ENCODE results near the gene MAGOH. TPM values are rescaled to one million over a fixed set of nuclear protein-coding genes. Genes with fewer than 3 reads are reported as not detected.

The MAGOH gene
- polyA plus RNA-seq, 3 donors: 74.4 to 91.3 (median 90.1) TPM

DNA sequence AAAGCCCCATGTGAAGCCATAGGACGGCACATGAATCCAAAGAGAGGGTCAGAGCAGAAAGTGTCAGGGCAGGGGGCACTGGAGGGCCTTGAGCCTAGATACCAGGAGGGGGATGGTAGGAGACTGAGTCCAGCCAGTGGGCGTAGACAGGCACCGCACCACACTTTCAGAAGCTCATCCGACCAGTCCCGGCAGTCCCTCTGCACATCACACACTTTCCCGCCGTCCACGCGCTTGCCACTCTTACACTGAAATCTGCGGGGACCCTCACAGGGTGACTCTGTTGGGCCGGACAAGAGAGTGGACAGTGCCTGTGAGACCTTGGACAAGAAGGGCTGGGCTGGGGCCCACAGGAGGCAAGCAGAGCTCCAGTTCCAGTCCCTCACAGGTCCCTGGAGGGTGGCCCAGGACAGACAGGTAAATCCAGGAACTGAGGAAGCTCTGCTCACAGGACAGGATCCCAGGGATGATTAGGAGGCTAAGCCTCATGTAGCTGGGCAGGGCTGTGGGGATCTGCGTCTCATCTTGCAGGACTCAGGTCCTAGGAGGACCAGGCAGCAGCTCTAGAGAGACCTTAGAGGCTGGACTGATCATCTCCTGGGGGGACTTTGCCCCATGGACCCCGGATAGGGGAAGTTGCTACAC, 36.3 kb upstream of the MAGOH start:
- DNase-seq: no peak

GRCh38 chr1:53274026-53274425, 35.7 kb upstream of the MAGOH start:
- no peak for DNase-seq

GRCh38 chr1:53273526-53273925, 35.2 kb upstream of the MAGOH start:
- no peak for DNase-seq

GRCh38 chr1:53272349-53272748, 34.0 kb upstream of the MAGOH start:
- DNase-seq: no peak

DNA sequence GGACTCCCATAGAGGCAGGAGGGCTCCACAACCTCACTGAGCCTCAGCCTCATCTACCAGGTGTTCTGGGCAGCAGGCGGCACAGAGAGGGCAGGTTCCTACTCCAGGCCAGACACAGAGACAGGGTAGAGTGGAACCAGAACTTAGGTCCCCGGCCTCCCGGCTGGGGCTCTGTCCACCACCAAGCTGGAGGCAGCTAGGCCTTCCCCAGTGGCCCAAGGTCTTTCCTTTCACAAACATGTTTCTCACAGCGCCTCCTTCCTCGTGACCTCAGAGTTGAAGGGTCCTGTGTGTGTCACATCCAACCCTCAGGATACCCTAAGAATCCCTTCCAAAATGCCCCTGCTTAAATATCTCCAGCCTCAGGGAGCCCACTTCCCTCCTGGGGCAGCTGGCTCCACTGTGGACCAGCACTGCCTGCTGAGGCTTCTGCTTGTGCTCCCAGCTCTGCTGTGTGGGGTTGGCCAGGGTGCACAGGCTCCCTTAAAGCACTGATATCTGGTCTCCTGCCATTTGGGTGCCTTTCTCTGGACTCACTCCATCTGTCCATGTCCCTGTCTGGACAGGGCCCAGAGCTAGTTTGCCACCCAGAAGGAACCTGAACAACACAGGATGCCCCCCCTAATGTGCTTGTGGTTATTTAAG, 33.2 kb upstream of the MAGOH start:
- DNase-seq: no peak

DNA sequence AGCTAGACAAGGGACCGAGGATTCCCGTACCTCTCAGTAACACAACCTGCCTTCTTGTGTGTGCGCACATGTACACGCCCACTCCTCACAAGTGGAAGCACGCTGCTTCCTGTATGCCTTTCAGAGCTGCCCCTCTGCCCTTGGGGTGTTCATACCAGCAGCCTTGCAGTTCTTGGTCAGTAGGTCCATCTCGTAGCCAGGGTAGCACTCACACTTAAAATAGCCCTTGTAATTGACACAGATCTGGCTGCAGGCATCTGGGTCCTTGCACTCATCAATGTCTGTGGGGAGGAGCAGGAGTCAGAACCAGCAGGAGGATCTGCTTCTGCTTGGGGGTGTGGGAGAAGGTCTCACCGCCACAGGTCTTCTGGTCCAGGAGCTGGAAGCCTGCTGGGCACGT, 32.6 kb upstream of the MAGOH start:
- DNase-seq: no peak

DNA sequence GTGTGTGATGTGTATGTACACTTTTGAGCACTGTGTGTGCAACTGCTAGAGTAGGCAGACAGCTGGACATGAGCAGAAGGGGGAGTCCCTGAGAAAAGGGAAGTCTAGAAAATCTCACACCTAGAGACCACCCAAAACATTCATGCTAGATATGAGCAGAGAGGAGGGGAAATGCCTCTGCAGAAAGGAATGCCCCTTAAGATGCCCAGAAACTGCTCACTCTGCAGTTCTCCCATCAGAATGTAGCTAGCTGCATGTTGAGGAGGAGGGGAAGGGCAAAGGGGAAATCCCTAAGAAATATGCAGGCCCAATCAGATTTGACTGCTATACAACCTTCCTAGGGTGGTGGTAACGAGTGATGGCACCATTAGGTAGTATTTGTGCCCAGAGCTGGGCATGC, 31.8 kb upstream of the MAGOH start:
- DNase-seq: no peak

GRCh38 chr1:53267761-53268160, 29.4 kb upstream of the MAGOH start:
- no peak for DNase-seq

DNA sequence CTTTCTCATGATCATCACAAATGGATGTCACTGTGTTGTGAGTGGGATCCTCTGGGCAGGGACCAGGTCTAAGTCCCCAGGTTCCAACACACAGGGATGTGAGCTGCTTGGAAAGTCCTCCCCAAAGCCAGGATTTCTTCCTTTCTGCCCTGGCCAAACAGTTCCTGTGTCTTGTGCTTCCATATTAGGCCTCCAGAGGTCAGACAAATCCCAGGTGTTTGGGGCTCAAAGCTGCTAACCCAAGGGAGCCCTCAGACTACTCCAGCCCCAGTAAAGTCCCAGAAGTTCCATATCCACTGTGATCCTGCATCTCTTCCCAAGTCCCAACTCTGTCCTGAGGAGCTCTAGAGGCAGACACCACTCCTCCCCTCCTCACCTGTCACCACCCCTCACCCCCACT, 27.7 kb upstream of the MAGOH start:
- no peak for DNase-seq

GRCh38 chr1:53265581-53265980, 27.3 kb upstream of the MAGOH start:
- DNase-seq: no peak

- DNase-seq: no peak
Observed at GRCh38 chr1:53264048-53264447, 25.7 kb upstream of the MAGOH start.

DNA sequence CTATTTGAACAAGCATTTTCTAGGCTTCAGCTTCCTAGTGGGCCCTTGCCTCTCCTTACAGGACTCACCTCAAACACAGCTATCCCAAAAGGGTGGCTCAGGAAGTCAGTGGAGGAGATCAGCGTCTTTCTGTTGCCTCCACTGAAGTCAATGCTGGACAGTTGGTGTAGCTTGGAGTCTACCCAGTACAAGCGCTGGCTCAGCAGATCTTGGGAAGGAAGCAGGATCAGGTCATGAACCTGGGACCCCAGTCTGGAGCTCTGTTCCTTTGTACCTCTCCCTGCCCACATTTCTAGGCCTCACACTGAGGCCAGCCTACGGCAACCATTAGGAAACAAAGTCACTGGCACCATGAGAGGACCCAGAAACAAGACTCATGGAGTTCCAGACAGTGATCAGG, 23.7 kb upstream of the MAGOH start:
- no peak for DNase-seq

- no peak for DNase-seq
Observed at GRCh38 chr1:53260631-53261247, 22.4 kb upstream of the MAGOH start.

- no peak for DNase-seq
Observed at GRCh38 chr1:53259932-53260331, 21.6 kb upstream of the MAGOH start.

GRCh38 chr1:53258216-53258615, 19.9 kb upstream of the MAGOH start:
- DNase-seq: no peak

DNA sequence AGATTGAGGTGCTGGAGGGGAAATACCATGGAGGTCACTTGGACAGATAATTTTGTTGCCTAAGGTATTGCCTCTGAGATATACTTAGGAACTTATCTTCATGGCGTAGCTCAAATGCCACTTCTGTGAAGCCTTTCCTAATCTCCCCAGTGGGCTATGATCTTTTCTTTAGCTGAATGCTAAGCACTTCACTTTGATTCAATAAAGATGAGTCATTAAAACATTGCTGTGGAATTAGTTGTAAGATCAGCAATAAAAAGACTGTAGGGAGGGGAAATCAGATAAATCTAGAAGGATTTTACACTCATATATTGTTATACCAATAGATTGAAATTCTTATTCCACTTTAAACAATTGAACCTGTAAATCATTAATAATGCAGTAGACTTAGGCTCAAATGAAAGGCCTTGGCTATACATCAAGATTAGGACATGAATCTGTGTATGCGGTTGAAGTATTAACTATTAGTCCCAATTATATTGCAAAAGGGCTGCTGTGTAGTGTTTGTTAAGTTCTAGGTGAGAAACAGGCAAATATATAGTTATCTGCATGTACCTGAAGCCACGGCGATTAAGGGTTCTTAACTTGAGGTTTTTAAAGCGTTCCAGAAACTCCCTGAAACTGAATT, 19.2 kb upstream of the MAGOH start:
- DNase-seq: no peak

GRCh38 chr1:53256511-53257453, 18.5 kb upstream of the MAGOH start:
- DNase-seq: no peak

DNA sequence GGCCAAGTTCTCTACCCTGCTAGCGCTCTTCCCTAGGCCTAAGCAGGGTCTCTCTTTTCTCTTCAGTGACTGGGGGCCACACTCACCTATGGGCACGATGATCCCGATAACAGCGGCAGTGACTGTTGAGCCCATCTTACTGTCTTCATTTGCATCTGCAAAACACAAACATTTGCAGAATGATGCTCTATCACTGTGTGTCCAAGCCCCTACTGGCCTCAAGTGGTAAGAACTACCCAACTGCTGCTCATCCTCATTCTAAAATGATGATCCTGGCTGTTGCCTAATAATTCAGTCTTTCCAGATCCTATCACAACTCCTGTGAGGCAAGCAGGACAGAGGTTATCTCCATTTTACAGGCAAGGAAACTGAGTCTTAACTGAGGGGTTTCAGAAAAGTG, 16.7 kb upstream of the MAGOH start:
- no peak for DNase-seq

- no peak for DNase-seq
Observed at GRCh38 chr1:53254011-53254640, 15.8 kb upstream of the MAGOH start.

DNA sequence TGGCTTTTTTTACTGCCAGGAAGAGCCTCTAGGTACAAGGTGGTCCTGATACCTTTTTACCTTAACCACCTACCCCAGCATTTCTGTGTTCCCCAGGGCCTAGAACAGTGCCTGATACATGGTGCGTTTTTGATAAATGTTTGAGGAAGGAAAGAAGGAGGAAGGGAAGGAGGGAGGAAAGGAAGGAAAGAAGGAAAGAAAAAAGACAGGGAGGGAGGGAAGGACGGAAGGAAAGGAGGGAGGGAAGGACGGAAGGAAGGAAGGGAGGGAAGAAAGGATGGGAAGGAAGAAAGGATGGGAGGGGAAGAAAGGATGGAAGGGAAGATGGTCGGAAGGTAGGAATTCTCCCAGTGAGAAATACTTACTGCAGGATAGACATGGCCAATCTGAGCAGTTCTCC, 12.0 kb upstream of the MAGOH start:
- no peak for DNase-seq

- DNase-seq: peak; percentile 10
Observed at GRCh38 chr1:53249706-53250105, 11.4 kb upstream of the MAGOH start.
